GM18498 (cell line): ENCODE measurements around the gene PHKG1.
"Not testable (repeated sequence)": the region's sequence is repeated elsewhere in the genome, so short reads cannot be mapped to it uniquely, and the experiment has no call there.

Experiments
- ATAC-seq: cut with Tn5 transposase; IDR thresholded peaks from one replicate; pipeline ENCODE4 v1.9.1; 2021; ENCODE audit warnings: mild to moderate bottlenecking, moderate library complexity; ENCODE audit not compliant: unreplicated experiment

PHKG1 gene

DNA sequence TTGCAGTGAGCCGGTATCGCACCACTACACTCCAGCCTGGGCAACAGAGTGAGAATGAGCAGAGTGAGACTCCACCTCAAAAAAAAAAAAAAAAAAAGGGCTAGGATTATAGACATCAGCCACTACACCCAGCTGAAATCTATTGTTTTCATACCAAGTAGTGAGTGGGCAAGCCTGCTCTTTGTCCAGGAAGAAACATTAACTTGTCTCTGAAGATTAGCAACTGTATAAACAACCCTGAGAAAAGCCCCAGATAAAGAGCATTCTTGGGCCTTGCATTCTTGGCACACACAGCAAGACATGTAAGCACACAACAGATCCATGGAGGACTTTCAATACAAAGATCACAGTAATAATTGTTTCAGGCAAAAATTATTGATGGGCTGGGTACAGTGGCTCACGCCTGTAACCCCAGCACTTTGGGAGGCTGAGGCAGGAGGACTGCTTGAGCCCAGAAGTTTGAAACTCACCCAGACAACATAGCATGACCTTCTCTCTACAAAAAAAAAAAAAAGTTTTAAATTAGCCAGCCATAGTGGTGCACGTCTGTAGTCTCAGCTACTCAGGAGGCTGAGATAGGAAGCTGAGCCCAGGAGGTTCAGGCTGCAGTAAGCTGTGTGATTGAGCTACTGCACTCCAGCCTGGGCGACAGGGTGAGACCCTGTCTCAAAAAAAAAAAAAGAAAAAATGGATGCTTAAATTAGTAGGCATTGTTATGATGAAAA lies 45.9 kb downstream of the PHKG1 start:
- ATAC-seq, result no peak

DNA sequence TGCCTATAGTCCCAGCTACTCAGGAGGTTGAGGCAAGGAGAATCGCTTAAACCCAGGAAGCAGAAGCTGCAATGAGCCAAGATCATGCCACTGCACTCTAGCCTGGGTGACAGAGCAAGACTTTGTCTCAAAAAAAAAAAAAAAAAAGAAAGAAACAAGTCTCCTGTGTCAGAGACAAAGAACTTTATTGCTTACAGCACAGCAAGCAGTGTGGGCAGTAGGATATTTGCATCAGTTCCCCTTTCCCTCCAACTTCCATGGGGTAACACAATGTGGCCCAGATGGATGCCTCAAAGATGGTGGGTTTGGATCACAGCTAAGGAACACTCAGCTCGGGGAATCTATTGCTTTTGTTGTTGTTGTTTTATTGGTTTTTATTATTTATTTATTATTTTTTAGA lies 47.0 kb downstream of the PHKG1 start:
- ATAC-seq, result not testable (repeated sequence)

GRCh38 chr7:56040730-56041129 lies 52.0 kb downstream of the PHKG1 start:
- no peak for ATAC-seq

GRCh38 chr7:56033671-56034432 lies 58.9 kb downstream of the PHKG1 start:
- ATAC-seq, result peak; percentile 98

- not testable (repeated sequence) for ATAC-seq
Observed at GRCh38 chr7:56032578-56032977, 60.2 kb downstream of the PHKG1 start.

DNA sequence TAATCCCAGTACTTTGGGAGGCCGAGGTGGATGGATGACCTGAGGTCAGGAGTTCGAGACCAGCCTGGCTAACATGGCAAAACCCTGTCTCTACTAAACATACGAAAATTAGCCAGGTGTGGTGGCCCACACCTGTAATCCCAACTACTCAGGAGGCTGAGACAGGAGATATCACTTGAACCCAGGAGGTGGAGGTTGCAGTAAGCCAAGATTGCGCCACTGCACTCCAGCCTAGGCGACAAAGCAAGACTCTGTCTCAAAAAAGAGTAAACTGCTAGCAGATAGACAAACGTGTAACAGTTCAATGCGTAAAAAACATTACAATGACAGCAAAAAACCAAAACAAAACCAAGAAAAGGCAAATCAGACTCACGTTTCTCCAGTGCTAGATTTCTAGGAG lies 61.2 kb downstream of the PHKG1 start:
- ATAC-seq, result not testable (repeated sequence)

DNA sequence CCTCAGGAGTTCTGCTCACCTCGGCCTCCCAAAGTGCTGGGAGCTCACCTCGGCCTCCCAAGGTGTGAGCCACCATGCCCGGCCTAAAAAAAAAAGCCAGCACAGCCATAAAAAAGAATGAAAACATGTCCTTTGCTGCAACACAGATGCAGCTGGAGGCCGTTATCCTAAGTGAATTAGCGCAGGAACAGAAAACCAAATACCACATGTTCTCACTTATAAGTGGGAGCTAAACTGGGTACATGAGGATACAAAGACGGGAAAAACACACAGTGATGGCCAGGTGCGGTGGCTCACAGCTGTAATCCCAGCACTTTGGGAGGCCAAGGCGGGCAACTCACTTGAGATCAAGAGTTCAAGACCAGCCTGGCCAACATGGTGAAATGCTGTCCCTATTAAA lies 62.4 kb downstream of the PHKG1 start:
- no peak for ATAC-seq
